PC-3 (cell line): ENCODE data around the gene TEFM.

Source experiments
- EZH2 ChIP-seq: fragments of 300-600 bp; sonication (generic); IDR thresholded peaks from one replicate; pipeline ENCODE4 v1.6.1; 2017; ENCODE audit warnings: antibody characterized with exemption, mild to moderate bottlenecking, low read length; ENCODE audit not compliant: unreplicated experiment
- EZH2phosphoT487 ChIP-seq: fragments of 300-600 bp; sonication (generic); IDR thresholded peaks from 2 replicates; pipeline ENCODE4 v1.6.1; 2018; ENCODE audit warnings: mild to moderate bottlenecking, antibody characterized with exemption, low read length, borderline replicate concordance
- TF ChIP-seq, protein P1 (sequence below): fragments of 300-600 bp; sonication (generic); conservative IDR thresholded peaks from 2 replicates; pipeline ENCODE4 v1.5.1; 2017; ENCODE audit warnings: antibody characterized with exemption, low read depth, mild to moderate bottlenecking, low read length

DNA sequence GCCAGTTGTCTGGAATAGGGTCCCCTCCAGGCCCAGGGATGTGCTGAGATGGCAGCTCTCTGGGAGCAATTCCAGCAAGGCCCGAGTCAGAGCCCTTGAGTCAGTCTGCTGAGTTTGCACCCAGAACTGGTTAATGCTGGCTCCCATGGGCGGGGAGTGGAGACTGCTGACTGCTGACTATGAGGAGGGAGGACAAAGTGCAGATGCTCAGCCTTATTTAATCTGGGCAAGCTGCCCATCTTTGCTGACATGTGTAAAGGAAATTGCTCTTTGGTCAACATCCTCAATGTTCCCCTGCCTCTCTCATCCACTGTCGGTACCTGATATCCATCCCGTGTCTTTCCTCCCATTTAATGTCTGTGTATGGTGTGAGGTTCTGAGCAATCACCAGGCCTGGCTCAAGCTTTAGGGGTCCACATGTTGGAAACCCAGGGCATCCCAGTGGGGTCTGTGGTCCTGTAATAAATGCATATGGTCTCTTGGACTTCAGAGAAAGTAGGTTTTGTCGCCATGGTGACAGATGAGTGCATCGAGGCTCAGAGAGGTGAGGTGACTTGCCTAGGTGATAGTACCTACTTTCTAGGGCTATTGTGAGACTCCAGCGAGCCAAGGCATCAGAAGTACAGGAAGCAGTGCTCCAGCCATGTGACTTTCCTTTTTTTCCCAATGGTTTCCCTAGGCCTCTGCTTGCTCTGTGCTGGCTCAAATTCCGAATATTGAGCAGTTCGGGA lies 44.8 kb upstream of the TEFM start:
- TF ChIP-seq, protein P1, sequence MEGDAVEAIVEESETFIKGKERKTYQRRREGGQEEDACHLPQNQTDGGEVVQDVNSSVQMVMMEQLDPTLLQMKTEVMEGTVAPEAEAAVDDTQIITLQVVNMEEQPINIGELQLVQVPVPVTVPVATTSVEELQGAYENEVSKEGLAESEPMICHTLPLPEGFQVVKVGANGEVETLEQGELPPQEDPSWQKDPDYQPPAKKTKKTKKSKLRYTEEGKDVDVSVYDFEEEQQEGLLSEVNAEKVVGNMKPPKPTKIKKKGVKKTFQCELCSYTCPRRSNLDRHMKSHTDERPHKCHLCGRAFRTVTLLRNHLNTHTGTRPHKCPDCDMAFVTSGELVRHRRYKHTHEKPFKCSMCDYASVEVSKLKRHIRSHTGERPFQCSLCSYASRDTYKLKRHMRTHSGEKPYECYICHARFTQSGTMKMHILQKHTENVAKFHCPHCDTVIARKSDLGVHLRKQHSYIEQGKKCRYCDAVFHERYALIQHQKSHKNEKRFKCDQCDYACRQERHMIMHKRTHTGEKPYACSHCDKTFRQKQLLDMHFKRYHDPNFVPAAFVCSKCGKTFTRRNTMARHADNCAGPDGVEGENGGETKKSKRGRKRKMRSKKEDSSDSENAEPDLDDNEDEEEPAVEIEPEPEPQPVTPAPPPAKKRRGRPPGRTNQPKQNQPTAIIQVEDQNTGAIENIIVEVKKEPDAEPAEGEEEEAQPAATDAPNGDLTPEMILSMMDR, result no peak
- TF ChIP-seq EZH2, result no peak
- no peak for TF ChIP-seq EZH2phosphoT487
